Activated effector memory CD4-positive, alpha-beta T cell treated with Interleukin-2 at 50 U/mL for 16 hours (primary cell): ENCODE results near the gene ANKS6.

Experiments used
- DNase-seq: peaks from one replicate; pipeline ENCODE4 v3.0.0-alpha.2; 2020

Gene ANKS6

DNA sequence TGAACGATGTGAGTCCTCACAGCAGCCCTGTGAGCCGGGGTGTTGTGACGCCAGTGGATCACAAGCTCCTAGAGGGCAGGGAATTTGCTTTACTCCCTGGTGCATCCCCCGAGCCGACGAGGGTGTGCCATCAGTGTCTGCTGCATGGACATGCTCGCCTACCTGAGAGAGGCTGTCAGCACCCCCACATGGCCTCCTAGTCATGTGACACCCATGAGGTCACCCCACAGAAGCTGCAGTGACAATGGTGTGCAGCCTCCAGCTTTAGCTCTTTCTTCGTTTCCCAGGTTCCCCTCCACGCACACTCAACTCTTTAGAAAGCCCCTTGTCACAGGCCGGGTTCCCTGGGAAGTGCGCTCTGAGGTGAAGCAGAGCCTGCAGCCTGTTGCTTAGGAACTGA lies 67.9 kb downstream of the ANKS6 start:
- DNase-seq = no peak

DNA sequence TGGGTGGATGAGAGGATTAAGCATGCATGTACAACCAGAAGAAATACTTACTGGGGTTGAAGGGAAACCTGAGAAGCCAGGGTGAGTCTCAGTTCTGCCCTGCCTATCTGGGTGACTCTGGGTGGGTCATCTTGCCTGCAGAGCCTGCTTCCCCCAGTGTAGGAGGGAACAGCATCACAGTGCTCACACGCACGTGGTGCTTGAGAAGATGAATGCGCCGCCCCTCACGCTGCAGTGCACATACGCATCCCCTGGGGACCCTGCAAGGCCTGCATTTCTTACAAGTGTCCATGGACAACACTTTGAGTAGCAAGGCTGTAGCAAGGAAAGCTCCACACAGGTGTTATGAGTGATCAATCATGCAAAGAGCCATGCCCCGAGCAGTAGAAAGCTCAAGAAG lies 68.9 kb downstream of the ANKS6 start:
- DNase-seq = no peak

DNA sequence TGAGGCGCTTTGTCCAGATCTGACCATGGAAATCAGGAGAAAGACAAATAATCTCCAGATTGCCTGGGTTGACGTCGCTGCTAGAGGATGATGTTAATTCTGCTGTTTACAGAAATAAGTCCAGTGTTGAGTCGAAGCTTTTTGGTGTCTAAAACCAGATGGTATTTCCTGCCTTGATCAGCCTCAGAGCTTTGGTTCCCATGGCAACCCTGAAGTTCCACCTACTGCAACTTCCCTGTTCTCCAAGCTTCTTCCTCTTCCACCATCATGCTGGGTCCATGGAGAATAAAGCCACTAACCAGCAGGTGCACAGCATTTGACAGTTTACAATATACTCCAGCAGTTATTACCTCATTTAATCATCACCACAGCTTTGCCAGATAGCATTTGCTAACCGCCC lies 69.6 kb downstream of the ANKS6 start:
- no peak for DNase-seq

DNA sequence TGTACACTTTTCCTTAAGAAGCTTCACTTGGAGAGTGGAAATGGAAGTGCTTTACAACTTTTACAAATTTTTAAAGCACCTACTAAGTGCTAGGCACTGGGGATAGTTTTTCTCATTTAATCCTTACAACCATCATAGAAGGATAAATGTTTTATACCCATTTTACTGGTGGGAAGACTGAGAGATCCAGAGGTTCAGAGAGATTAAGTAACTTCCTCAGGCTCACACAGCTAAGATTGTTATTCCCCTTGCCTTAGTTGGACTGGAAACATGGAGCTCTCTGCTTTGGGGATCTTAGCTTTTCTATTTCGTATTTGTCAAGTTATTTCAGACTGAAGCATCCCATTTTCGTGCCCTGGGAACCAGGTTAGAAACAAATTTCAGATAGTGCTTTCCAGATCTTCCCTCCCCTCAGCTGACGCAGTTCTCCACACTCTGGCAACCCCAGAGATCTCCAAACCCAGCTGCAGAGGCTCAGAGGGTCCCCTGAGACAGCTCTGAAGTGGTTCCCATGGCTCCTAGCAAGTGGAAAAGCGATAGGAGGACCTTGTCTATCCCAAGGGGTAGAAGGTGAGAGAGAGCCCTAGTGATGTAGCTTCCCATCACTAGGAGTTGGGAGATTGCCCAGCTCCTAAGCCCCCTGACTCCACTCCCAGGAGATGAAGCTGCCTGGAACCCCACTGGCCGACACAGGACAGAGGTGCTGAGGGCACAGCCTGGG lies 71.4 kb downstream of the ANKS6 start:
- no peak for DNase-seq

DNA sequence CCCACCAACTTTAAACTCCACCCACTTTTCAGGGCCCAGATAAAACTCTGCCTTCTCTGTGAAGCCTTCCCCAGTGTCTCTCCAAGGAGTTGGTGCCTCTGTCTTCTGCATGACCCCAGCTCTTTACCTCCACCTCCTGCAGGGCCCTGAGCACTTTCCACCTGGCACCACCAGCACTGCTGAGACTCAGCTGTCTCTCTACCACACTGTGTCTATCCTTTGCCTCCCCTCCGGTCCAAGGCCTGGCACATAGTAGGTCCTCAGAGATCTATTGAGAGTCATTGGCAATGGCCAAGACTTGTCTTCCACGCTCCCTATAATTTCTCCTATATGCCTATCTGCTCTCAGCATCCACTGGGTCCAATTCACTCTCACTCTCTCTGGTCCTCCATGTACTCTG lies 74.7 kb downstream of the ANKS6 start:
- DNase-seq = no peak

DNA sequence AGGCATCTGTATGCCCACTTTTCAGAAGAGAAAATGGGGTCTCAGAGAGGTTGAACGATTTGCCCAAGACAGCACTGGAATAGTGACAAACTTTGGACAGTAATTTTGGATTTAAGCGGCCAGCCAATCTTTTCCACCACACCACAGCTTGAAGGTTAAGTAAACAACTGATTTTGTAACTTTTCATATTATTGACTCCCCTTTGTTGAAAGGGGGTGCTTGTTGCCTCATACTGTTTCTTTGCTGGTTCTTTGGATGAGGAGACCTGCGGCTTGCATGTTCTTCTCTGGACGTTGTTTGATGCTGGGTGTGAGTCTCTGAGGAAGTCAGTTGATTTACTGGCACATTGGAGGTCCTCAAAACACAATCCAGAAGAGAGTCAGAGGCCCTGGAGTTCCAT lies 76.0 kb downstream of the ANKS6 start:
- no peak for DNase-seq

DNA sequence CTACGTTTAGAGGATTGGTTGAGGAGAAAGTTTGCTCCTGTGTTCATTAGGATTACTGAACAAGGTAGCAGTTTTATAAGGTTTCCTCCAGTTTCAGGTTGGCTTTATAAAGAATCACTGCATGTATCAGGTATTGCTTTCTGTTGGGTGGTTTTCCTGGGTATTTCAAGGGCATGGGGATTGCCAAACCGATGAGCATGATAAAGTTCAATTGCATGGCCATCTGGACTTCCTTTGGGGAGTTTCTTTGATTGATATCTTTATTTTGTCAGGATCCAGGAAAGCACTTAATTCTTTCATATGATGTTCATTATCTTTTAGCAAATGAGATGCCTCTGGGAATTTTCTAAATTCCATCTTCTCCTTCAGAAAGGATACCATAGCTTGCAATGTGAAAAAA lies 77.3 kb downstream of the ANKS6 start:
- no peak for DNase-seq

DNA sequence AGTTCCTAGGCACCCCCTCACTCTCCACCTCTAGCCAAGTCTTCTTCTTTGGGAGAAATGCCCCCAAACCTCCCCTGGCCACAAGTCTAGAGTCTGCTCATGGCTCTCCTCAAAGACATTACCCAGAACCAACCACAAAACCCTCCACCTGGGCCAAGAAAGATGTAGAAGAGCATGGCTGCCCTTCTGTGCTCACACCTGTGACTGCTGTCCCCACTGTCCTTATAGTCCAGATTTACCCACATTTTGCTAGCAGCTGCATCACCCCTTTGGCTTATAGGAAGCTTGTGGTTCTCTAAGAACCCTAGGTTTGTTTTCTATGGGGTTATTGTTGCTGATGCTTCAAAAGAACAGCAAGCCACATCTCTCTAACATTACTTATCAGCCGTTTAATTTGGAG lies 81.5 kb downstream of the ANKS6 start:
- DNase-seq = no peak

DNA sequence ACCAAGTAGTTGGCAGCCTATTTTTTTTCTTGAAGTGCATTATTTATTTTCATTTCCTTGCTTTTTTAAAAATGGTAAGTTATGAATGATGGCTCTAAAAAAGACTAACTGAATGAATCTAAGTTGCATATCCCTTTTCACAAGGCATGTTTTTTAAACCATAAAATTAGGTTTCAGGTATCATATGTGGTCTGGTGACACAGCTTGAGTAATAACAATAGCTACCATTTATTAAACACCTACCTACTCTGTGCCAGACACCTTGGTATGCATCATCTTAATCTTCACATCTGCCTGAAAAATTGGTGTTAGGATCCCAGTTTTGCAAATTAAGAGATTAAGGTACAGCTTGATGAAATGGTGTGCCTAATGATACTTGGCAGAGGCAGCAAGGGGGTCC lies 83.4 kb downstream of the ANKS6 start:
- no peak for DNase-seq

DNA sequence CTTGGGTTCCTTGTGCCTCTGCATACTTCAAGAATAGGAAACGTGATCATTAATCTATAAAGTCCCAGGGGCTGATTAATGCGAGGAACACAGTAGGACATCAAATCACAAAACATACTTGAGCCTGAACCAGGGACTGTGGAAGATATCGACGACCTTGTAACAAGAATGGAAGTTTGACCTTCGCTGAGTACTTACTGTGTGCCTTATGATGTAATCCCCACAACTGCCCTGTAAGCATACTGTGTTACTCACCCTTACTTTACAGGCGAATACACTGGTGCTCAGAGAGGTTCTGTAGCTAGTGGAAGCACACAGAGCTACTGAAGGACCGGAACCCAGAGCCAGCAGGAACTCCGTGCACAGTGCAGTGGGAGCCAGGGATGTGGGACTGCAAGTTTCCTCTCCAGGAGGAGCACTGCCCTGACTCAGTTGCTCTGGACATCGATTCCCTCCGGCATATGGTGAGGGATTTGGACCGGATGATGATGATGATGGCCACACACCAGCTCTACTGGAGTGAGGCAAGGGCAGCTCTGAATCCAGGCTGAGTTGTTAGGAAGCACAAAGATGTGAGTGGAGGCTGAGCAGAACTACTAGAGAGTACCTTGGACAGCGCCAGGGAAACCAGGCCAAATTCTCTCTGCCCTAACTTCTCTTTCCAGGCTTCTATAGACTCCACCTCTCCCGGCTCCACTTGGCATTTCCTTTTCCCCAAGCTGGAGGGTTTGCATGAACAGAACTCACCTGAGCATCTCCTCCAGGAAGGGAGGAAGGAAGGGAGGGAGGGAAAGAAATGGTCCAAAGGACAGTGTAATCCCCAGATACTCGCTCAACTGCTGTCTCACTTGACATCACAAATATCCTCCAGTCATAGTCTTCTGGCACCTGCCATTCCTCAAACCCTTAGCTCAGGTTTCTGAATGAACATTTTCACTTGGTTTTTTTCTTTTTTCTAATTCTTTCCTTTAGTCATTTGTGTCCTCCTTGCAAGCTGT lies 86.1 kb downstream of the ANKS6 start:
- DNase-seq = no peak

DNA sequence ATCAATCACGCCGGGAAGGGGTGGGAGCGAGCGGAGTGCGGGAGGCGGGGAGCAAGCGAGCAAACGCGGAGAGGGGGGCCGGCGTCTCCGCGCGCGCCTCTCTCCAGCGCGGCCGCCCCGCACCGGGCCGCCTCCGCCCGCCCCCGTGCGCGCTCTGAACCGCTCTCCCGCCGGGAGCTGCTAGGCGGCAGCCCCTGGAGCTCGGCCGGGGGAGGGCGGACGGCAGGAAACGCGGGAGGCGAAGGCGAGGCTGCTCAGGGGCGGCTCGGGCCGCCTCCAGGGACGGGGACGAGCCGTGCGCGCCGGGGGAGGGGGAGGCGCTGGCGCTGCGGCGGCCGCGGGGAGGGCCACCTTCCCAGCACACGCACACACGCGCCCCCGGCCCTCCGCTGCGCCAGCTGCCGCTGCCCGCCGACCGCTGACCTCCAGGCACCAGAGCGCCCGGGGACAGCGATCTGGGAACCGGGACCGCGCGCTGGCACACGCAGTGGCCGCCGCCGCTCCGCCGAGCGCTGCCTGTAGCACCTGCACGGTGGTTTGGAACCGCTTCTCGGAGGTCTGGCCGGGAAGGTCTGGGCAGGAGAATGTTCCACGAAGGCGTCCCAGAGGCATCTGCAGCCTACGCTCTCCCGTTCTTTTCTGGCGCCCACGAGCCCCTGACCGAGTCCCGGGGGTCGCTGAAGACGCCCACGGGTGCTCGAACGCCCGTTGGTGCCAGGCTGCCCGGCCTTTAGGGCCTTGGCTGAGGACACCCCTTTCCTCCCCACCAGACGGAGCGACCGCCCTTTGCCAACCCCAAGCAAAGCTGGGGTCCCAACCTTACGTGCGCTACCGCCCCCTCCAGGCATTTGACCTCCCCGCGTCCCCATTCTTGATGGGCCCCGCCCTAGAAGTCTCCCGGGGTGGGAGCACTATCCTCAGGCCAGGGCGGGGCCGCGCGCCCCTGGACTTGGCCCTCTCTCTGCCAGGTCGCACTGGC lies 87.1 kb downstream of the ANKS6 start, which contains the start of gene GABBR2:
TSS of gene GABBR2 (minus strand) at position 3 of the 979 bp plus-strand sequence. CDS start 198 bp downstream, outside the sequence.
- DNase-seq = no peak

DNA sequence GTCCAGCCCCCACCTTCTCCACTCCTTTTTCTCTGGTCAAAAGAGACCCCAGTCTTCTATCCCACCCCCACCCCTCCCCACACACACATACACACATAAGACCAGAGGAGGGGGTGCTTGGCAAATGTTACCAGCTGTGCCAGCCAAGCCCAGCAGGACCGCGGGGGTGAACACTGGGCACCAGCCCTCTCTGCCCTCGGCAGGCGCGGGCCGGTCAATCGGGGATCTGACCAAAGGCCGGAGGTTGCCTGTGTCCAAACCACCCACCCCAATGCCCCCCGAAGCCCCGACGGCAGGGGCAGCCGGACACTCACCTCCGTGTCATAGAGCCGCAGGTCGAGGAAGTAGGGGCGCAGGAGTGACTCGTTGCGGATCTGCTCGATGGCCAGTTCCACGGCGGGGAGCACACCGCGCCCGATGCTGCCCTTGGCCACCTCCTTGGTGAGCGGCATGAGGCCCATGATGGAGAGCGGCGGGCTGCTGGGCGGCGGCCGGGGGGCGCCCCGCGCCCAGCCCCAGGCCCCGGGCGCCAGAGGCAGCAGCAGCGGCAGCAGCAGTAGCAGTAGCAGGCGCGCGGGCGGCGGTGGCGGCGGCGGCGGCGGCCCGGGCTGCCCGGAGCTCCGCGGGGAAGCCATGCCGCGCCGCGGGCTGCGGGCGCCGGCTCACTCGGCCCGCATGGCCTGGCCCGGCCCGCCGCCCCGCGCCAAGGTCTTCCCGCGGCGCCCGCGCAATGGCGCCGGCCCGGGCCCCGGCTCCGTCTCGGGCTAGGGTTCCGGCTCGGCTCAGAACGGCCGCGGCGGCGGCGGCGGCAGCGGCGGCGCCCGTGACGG lies 88.0 kb downstream of the ANKS6 start:
- no peak for DNase-seq

DNA sequence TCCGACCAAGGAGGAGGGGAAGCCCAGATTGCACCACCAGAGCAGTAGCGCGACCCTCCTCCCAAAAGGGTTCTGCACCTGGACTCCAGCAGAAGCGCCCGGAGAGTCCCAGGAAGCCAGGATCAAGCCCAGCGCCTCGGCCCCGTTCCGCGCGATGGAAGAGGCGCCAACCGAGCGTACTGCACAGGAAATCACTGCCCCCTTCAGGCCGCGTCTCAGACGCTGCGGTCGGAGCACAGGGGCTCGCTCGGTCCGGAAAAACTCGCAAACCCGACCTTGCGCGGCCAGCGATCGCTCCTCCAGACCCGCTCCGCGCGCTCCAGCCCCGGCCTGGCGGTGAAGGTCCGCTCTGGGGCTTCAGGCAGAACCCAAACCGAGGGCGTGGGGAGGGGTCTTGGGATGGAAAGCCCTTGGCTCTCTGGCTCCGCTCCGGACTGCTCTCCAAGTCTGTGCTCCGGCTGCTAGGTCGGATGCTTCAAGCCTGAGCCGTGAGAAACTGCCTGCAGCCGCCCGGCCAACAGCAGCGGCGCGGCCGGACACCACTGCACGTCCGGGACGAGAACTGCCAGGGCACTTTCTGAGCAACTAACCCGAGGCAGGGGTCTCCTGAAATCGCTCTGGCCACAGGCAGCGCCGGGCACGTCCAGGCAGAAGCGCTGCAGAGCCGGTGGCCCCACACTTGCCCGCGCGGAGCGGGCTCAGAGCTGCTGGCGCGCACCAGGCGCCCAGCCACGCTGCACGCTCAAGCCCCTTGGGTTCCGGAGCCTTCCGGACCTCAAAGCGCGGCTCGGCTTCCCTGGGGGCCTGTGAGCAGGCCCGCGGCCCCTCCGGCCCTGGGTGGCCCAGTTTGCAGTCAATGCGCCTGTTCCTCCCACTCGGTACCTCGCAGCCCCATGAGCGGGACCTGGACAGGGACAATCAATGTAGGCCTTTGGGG lies 88.9 kb downstream of the ANKS6 start:
- DNase-seq = no peak

DNA sequence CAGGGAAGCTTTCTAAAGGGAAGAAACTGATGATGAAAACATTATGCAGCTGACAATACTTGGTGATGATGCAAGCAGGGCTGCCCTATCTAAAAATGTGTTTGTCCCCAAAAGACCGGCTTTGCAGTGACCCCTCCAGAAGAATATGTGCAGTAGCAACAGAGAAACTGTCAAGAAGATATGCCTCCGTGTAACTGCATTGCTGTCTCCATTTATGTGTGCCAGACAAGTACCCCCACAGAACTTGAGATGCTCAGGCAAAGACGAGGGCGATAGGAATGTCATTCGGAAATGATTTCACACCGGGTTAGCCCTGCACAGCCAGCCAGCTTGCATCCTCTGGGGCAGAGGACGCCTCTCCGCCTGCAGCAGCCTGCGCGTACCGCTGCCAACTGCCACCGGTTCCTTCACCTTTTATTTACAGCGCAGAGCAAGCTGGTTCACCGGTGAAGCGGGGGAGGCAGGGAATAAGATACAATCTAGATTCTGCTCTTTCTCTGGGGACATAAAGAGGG lies 89.6 kb downstream of the ANKS6 start:
- DNase-seq = no peak

DNA sequence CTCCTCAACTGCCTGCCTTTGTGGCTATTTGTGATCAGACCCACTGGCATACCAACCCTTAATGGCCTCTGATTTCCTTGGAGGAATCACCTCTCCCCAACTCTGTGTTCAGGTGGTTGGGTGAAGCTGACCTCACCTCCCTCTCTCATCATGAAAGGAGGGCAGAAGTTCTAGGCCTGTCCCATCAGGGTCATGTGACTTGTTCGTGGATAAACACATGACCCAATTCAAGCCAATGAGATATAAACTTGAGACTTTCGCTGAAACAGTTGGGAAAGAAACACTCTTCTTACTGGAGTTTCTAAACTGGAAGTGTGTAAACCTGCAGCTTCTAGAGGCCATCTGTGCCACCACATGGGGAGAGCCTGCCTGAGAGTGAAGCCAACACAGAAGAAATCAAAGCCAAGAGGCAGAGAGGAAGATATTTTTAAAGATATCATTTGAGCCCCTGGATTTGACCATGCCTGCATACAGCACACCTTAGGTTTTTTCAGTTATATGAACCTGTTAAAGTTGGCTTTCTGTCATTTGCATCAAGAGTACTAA lies 93.4 kb downstream of the ANKS6 start:
- DNase-seq = no peak

DNA sequence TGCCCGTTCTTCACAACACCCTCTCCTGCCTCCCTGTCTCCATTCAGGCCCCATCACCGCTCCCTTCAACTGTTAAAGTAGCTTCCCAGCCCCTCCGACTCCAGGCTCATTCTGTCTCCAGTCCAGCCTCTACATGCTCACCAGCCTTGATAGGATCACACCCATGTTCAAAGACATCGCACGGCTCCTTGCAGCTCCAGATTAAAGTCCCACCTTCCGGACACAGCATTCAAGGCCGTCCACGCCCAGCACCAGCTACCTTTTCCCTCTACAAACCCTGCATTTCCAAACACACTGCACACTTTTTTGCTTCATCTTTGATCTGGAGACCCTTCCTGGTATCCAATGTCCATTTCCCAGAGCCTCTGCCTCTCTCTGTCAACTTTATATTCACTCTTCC lies 94.0 kb downstream of the ANKS6 start:
- no peak for DNase-seq

DNA sequence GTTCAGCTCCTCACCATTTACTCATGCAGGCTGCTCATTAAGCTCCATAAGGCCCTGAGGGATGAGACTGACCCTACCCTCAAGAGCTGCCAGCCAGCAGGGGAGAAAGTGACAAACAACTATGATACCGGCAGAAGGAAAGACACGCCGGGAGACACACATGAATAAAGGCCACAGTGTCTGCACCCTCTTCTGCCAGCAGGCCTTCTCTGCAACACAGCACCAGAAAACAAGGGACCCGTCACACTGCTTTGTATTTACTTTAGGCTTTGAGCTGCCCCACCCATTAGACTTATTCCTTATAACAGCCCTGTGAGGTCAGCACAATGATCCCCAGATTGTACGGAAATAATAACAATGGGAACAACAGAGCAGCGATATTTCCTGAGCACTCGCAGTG lies 94.8 kb downstream of the ANKS6 start:
- no peak for DNase-seq

DNA sequence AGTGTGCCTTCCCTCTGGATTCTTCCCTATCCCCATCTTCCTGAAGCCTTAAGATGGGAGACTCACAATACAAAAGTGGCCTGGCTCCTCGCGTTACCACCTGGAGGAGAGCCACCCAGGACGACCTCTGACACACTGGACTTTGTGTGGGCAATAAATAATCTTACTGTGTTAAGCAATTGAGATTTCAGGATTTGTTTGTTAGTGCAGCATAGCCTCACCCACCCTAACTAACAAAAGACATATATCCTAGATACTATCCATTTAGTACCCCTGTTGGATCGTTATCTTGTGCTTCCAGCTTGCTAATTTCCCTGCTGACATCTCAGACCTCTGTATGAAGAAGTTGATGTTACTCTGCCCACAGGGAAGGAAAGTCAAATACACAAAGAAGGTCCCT lies 95.6 kb downstream of the ANKS6 start:
- no peak for DNase-seq

DNA sequence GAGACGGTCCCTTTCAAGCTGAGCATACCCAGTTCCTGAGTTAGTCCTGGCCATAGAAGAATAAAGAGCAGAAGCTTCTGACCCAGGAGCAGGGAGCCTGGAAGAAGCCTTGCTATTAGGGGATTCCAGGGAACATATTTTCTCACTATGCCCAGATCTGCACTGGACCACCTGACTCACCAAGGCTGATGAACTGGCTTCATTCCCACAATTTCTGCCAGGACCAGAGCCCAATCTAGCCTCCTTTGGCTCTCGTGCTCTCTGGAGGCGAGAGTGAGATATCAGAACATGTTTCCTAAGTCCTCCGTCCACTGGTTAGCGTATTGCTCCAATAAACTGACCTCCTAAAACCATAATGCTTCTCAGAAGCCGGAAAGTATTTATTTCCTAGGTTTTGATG lies 97.5 kb downstream of the ANKS6 start:
- DNase-seq = no peak

DNA sequence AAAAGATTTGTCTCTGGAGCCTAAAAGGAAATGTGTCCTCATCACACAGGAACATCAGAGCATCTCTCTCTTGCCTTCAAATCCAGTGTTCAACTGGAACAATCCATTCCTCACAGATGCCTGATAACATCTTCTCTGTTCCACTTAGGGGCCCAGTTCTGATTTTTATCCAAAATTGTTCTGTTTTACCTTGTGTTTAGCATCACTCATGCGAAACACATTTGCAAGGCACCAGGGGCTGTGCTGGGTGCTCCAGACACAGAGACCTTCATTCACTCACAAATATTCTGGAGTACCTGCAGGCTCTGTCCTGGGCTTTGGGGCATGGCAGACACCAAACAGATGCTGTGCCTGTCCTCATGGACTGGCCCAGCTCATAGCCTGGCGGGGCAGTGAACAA lies 101.4 kb downstream of the ANKS6 start:
- no peak for DNase-seq
